ENCODE data around the gene UTF1. TPM values are rescaled to one million over a fixed set of nuclear protein-coding genes. Genes with fewer than 3 reads are reported as not detected.

UTF1 gene
- total RNA-seq, 2 donors from 2014 or later = 9.2 TPM; not detected in 1

GRCh38 chr10:133267293-133267692, 37.3 kb downstream of the UTF1 start:
- H3K4me1 ChIP-seq (replicated peaks) = peaks cover 3% of the 10 kb centered on the region
- no peak overlapping the region for H3K27ac ChIP-seq
- no peaks in the 10 kb centered on the region for H3K27me3 ChIP-seq (replicated peaks; ENCODE audit: insufficient read depth)
- intact Hi-C loops (cut with DNase I) = no loop called here
- no peaks in the 10 kb centered on the region for H3K36me3 ChIP-seq
- H3K9me3 ChIP-seq = no peaks in the 10 kb centered on the region
- no peak for TF ChIP-seq CTCF (IDR thresholded peaks at IDR 0.05)
- TF ChIP-seq POLR2A (IDR thresholded peaks at IDR 0.05) = no peak
- no peak for TF ChIP-seq POLR2AphosphoS5 (IDR thresholded peaks at IDR 0.05)
- DNase-seq (ENCODE audit: low spot score) = no peak
- 78% methylated on average over 13 of the region's 14 CpGs for WGBS
- no peak overlapping the region for H3K4me3 ChIP-seq

DNA sequence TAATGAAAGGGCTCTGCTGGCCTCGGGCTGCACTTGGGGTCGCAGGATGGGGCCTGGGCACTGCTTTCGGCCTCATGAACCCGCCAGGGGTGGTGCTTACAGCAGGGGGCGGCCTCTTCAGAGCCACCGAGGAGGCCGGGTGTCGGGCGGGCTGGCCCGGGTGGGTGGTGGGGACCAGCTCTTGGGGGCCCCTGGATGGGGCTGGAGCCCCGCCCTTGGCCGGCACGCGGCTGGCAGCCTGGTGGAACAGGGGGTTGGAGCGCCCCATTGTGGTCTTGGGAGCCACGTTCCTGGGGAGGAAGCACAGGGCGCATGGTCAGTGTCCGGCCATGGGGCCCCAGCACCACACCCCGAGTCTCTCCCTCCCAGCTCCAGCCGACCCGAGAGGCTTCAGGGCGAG, 37.8 kb downstream of the UTF1 start:
- Histone ChIP-seq H3K4me3 (no peak overlapping the region), H3K27me3 (replicated peaks; ENCODE audit: insufficient read depth) (no peaks in the 10 kb centered on the region), H3K27ac (no peak overlapping the region), H3K4me1 (replicated peaks) (no peaks in the 10 kb centered on the region), H3K36me3 (no peaks in the 10 kb centered on the region), H3K9me3 (no peaks in the 10 kb centered on the region)
- WGBS = 84% methylated on average over 16 of the region's 22 CpGs
- TF ChIP-seq CTCF (IDR thresholded peaks at IDR 0.05) (no peak), POLR2A (IDR thresholded peaks at IDR 0.05) (no peak), POLR2AphosphoS5 (IDR thresholded peaks at IDR 0.05) (no peak)
- DNase-seq (ENCODE audit: low spot score) = no peak
- intact Hi-C loops (cut with DNase I) = no loop called here

DNA sequence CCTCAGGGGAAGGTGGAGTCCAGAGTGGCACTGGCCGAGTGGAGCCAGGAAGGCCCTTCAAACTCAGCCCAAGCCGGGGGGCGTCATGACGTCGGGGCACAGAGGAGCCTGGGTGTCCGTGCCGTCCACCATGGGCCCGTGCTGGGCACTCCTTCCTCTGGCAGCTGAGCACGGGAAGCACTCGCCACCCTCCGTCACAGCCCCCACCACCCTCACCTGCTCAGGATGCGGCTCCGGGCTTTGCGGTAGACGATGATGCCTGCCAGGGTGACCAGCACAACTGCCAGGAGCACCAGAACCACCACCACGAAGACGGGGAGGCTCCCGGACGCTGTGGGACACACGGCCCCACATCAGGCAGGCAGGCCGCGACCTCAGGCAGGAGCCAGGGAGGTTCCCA, 38.5 kb downstream of the UTF1 start:
- Histone ChIP-seq H3K4me3 (no peak overlapping the region), H3K27me3 (replicated peaks; ENCODE audit: insufficient read depth) (no peaks in the 10 kb centered on the region), H3K4me1 (replicated peaks) (no peaks in the 10 kb centered on the region), H3K36me3 (no peaks in the 10 kb centered on the region), H3K27ac (no peak overlapping the region), H3K9me3 (no peaks in the 10 kb centered on the region)
- DNase-seq (ENCODE audit: low spot score) = no peak
- intact Hi-C loops (cut with DNase I) = no loop called here
- no peak for TF ChIP-seq POLR2A (IDR thresholded peaks at IDR 0.05)
- TF ChIP-seq CTCF (IDR thresholded peaks at IDR 0.05) = no peak
- 94% methylated on average over 22 of the region's 22 CpGs for WGBS

GRCh38 chr10:133269367-133269766, 39.4 kb downstream of the UTF1 start:
- TF ChIP-seq CTCF (IDR thresholded peaks at IDR 0.05) = no peak
- no peak for DNase-seq (ENCODE audit: low spot score)
- Histone ChIP-seq H3K4me3 (no peak overlapping the region), H3K36me3 (no peaks in the 10 kb centered on the region), H3K4me1 (replicated peaks) (no peaks in the 10 kb centered on the region), H3K27ac (no peak overlapping the region), H3K27me3 (replicated peaks; ENCODE audit: insufficient read depth) (no peaks in the 10 kb centered on the region), H3K9me3 (no peaks in the 10 kb centered on the region)
- intact Hi-C loops (cut with DNase I) = no loop called here
- 80% methylated on average over 14 of the region's 26 CpGs for WGBS

DNA sequence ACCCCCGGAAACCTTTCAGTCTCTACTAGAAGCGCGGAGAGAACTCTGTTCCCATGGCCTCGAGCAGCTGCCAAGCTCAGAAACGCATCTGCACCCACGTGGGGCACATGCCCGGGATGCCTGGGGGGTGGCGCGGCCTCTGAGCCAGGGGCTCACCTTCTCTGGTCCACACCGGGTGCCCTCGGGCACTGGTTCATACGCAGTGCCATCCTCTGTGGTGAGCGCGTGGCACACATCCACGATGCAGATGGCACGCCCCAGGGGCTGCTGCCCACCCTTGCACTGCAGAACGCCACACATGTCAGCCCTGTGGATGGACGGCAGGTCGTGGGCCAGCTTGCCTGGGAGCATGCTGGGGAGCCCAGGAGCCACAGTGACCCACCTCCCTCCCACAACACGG, 40.2 kb downstream of the UTF1 start:
- intact Hi-C loops (cut with DNase I) = no loop called here
- no peaks in the 10 kb centered on the region for H3K36me3 ChIP-seq
- 87% methylated on average over 9 of the region's 20 CpGs for WGBS

More for the DNA sequence above, 40.2 kb downstream of the UTF1 start:
- Histone ChIP-seq H3K9me3 (no peaks in the 10 kb centered on the region), H3K27me3 (replicated peaks; ENCODE audit: insufficient read depth) (no peaks in the 10 kb centered on the region), H3K27ac (no peak overlapping the region), H3K4me1 (replicated peaks) (no peaks in the 10 kb centered on the region), H3K4me3 (no peak overlapping the region)
- TF ChIP-seq POLR2AphosphoS5 (IDR thresholded peaks at IDR 0.05) (no peak), POLR2A (IDR thresholded peaks at IDR 0.05) (no peak), CTCF (IDR thresholded peaks at IDR 0.05) (no peak)
- no peak for DNase-seq (ENCODE audit: low spot score)

All from prostate gland (tissue), 2 donors.